GM18870 (cell line): ENCODE measurements around the gene METAP1.
"Not testable (repeated sequence)": the region's sequence is repeated elsewhere in the genome, so short reads cannot be mapped to it uniquely, and the experiment has no call there.

Source experiments
- ATAC-seq: cut with Tn5 transposase; IDR thresholded peaks from one replicate; pipeline ENCODE4 v1.9.1; 2021; ENCODE audit warnings: moderate library complexity; ENCODE audit not compliant: unreplicated experiment

The METAP1 gene

DNA sequence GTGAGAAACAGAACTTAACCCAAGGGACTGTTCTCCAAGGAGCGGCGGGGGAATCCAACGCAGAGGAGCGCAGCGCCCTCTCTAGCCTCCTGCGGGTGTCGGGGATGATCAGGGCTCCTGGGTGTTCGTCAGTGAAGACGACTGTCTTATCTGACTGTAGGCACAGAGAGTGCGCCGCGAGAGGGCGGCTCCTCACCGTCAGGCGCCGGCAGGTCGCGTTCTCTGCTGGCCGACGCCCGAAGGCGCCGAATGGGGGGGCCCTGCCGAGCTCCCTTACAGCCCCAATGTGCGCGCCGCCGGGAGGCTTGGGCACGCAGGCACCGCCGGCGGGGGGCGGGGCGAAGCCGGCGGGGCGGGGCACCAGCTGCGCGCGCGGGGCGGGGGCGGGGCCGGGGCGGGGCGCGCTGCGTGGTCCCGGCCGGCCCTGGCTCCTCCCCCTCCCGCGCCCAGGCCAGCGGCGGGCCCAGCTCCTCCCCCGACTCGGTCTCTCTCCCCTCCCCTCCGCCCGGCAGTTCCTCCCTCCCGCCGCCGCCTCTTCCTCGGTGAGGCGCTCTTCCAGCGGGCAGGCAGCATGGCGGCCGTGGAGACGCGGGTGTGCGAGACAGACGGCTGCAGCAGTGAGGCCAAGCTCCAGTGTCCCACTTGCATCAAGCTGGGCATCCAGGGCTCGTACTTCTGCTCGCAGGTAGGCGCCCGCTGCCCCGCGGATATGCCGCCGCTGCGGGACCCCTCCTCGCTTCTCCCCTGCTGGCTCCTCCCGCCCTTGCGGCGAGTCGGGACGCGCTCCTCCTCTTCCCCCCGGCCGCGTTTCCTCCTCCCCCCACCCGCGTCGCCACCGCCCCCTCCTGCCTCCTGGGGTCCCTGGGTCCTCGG is at the start of gene METAP1:
Gene METAP1 (plus strand): TSS at position 539 of the 873 bp plus-strand sequence. CDS start 33 bp downstream, at position 572.
- ATAC-seq = peak; percentile 94

GRCh38 chr4:98946359-98946758 is 49.2 kb upstream of the METAP1 start:
- no peak for ATAC-seq

GRCh38 chr4:98950925-98951324 is 44.6 kb upstream of the METAP1 start:
- no peak for ATAC-seq

- no peak for ATAC-seq
Measured at GRCh38 chr4:98951710-98952109, 43.8 kb upstream of the METAP1 start.

- ATAC-seq = no peak
Measured at GRCh38 chr4:98955229-98955628, 40.3 kb upstream of the METAP1 start.

DNA sequence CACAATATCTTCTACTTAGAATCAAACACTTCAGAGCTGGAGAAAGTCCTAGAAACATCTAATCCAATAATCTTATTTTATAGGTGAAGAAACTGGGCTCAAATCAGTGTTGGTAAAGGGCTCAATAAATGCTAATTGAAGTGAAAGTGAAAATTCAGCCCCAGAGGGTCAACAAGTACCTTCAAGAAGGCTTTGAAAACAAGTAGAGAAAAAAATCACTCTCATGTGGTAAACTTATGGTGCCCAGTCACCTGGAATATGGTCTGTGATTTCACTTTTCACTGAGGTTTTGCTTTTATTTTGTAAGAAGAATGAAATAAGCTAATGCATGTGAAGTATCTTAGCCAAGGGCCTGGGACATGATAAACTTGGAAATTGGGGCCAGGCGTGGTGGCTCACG is 37.5 kb upstream of the METAP1 start:
- ATAC-seq = no peak

GRCh38 chr4:98959411-98959810 is 36.1 kb upstream of the METAP1 start:
- ATAC-seq = no peak

DNA sequence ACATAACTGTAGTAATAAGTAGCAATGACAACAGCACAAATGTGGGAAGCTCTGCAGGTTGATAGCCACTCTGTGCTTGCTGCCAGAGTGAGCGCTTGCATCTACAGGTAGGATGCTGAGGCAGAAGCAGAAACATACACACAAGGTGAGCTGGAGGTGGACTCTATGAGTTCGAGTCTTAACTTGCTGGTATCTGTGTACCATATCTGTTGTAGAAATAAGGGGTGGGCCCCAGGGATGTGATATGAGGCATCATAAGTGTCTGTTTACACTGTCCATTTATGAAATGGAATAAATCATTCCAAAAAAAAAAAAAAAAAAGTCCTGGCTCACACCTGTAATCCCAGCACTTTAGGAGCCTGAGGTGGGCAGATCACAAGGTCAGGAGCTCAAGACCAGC is 33.8 kb upstream of the METAP1 start:
- ATAC-seq = no peak

- ATAC-seq = no peak
Measured at GRCh38 chr4:98963538-98964433, 31.7 kb upstream of the METAP1 start.

- ATAC-seq = no peak
Measured at GRCh38 chr4:98966926-98967325, 28.6 kb upstream of the METAP1 start.

DNA sequence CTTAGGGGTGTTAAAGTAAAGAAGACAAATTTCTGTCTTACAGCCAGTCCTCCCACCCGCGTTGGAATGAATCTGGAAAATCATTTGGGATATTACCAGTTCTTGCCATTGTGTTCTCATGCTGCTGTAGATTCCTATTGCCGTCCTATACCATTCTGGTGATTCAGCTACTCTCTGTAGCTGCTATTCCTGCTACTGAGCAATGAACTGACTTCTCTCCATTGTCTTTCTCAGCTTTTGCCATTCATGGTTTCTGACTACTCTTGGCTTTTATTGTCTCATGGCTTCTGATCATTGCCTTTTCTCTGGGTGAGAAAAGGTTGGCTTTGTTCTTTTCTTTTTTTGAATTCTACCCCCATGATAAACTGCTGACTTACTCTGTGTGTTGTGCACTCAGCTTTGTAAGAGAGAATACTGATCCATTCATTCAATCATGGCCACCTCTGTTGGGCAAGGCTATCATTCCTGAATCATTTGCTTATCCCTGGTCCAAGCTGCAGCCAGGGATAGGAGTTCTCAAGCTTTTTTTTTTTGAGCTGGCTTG is 27.7 kb upstream of the METAP1 start:
- ATAC-seq = no peak

DNA sequence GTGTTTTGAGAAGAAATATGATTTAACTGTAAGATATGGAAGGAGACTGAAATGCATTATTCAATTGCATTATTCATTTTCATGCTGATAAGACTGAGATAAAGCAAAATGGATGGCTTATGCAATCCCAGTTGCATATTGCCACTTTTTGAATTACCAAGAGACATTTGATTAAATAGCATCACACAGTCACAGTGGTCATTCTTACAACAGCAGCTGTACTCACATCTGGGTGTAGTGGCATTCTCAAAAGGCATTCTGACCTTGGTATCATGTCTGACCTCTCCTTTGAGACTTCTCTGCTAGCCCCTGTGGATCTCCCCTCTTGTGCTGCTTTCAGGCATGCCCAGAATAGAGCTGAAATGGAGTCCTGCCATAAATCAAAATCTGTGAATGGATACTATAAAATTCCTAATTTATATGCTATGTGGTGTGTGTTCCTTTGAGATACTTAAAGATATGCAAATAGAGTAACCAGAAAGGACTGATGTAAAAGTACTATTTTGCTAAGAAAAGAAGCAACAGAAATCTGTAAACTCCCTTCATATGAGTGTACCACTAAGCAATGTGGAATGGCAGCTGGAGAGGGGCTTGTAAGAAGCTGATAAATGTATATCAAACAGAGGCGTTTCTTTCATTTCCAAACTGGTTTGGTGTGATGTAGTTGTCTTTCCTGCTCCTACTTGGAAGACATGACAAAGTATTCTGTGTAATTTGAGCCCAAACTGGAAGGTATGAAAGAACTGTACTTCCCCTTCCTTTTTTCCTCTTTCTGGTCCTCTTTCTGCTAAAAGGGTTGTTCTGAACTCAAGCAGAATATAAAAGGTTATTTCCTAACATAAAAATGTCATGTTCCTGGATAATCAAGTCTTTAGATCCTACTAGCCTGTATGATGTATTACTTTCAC is 25.4 kb upstream of the METAP1 start:
- ATAC-seq = no peak

DNA sequence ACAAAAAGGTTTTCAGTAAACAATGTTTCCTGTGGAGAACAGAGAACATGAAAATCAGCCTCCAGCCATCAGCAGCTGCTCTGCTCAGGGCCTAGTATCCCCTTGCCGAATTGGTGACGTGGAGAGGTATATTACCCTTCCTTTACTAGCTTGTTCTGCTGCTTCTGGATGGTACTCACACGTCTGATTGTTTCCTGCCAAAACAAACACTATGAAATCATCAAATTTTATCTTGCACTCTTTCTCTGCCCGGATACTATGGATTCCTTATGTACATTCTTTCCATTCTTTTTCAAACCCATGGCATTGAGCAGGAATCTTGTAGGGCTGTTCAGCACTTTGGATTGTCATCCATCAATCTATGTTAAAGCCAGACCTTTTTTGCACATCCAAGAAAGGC is 18.8 kb upstream of the METAP1 start:
- ATAC-seq = no peak

- ATAC-seq = no peak
Measured at GRCh38 chr4:98977557-98977956, 18.0 kb upstream of the METAP1 start.

DNA sequence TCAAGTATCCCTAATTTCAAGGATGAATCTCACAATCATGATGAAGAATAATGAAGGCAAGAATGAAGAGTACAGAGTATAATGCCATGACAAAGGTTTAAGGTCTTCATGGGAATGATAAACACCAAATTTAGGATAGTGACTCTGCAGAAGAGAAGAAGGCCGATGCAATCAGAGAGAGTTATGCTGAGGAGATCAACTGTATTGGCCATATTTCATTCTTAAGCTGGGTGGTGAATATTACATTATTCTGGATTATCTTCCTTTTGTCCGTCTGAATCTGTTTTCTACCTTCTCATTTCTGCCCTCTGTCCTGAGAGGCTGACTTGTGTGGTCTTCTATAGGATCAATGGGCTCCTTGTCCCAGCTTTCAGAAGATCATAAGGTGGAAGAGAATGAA is 7.8 kb upstream of the METAP1 start:
- no peak for ATAC-seq

DNA sequence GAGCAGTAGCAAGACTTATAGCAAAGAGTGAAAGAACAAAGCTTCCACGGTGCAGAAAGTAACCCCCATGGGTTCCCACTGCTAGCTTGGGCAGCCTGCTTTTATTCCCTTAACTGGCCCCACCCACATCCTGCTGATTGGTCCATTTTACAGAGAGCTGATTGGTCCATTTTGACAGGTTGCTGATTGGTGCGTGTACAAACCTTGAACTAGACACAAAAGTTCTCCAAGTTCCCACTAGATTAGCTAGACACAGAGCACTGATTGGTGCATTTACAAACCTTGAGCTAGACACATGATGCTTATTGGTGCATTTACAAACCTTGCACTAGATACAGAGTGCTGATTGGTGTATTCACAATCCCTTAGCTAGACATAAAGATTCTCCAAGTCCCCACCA is 2.7 kb upstream of the METAP1 start:
- ATAC-seq = not testable (repeated sequence)

DNA sequence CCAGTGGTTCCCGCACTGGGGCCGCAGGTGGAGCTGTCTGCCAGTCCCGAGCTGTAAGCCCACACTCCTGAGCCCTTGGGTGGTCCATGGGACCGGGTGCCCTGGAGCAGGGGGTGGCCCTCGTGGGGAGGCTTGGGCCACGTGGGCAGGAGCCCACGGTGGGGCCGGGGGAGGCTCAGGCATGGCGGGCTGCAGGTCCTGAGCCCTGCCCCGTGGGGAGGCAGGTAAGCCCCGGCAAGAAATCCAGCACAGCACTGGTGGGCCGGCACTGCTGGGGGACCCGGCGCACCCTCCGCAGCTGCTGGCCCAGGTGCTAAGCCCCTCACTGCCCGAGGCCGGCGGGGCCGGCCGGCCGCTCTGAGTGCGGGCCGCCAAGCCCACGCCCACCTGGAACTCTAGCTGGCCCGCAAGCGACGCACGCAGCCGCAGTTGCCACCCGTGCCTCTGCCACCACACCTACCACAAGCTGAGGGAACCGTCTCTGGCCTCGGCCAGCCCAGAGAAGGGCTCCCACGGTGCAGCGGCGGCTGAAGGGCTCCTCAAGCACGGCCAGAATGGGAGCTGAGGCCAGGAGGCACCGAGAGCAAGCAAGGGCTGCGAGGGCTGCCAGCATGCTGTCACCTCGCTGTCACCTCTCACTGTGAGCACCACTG is 2.0 kb upstream of the METAP1 start:
- ATAC-seq = no peak

GRCh38 chr4:98994474-98995182 is 893 bp upstream of the METAP1 start:
- ATAC-seq = no peak

DNA sequence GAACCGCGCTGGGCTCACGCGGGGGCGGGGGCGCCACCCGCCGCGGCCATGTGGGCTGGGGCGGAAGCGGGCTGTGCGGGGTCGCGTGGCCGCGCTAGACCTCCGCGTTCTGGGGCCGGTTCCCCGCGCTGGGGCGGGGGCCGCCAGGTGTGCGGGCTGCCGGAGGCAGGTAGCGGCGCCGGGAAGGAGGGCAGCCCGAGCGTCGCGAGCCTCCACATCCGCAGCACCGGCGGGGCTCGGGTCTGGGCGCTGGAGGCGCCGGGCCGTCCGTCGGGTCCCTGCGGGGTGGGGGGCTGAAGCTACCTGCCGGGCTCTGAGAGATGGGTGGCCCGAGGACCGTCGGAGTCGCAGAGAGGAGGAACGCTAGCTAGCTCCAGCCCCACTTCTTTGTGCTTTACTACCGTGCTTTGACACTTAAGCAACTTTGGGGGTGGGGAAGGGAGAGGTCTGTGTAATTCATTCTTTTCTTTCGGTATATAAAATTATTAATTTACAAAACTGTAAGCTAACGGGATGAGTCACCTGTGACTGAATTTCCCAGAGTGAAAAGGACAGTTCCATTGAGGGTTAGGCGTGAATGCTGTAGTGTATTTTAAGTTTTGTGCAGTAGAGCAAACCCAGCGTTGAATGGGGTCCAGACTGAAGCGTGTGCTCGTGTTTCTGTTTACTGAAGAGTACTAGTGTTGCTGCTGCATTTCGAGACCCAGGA is 689 bp downstream of the METAP1 start:
- peak; percentile 0 for ATAC-seq
